Glutamatergic neuron (in vitro differentiated cells): ENCODE measurements around the gene PNLIPRP1. TPM values are rescaled to one million over a fixed set of nuclear protein-coding genes. Genes with fewer than 3 reads are reported as not detected.

Experiments
- DNase-seq: peaks from one replicate; pipeline ENCODE4 v3.0.0; 2022
- H3K27ac Mint-ChIP-seq: one replicate; pipeline ENCODE4 v1.8.0; 2020; ENCODE audit warnings: mild to moderate bottlenecking, mixed read lengths, inconsistent platforms; ENCODE audit not compliant: unreplicated experiment
- H3K27me3 Mint-ChIP-seq: one replicate; pipeline ENCODE4 v1.8.0; 2020; ENCODE audit warnings: mild to moderate bottlenecking, moderate library complexity, mixed read lengths, inconsistent platforms; ENCODE audit not compliant: unreplicated experiment
- H3K36me3 Mint-ChIP-seq: one replicate; pipeline ENCODE4 v1.8.0; 2020; ENCODE audit warnings: mild to moderate bottlenecking, mixed read lengths, inconsistent platforms; ENCODE audit not compliant: unreplicated experiment
- H3K4me1 Mint-ChIP-seq: one replicate; pipeline ENCODE4 v1.8.0; 2020; ENCODE audit warnings: mild to moderate bottlenecking, low read depth, mixed read lengths, inconsistent platforms; ENCODE audit not compliant: unreplicated experiment
- H3K4me3 Mint-ChIP-seq: one replicate; pipeline ENCODE4 v1.8.0; 2020; ENCODE audit warnings: mild to moderate bottlenecking, mixed read lengths, inconsistent platforms; ENCODE audit not compliant: unreplicated experiment
- H3K9me3 Mint-ChIP-seq: one replicate; pipeline ENCODE4 v1.8.0; 2020; ENCODE audit warnings: mild to moderate bottlenecking, moderate library complexity, mixed read lengths, inconsistent platforms; ENCODE audit not compliant: unreplicated experiment
- total RNA-seq: library from RNA; stranded (reverse); fragmentation: NEBNext Ultra II Directional; extraction: Animal tissue kit (Norgen Biotek cat#: 25700); gene quantifications from one replicate; pipeline ENCODE4 v1.2.1, GENCODE V29; 2021; ENCODE audit not compliant: unreplicated experiment
- TF ChIP-seq, protein P1 (sequence below): fragments of 200-600 bp; sonication (generic); IDR thresholded peaks from one replicate; pipeline ENCODE4 v1.5.0; 2021; ENCODE audit not compliant: partially characterized antibody, unreplicated experiment

The PNLIPRP1 gene
- total RNA-seq, 1 donor from 2014 or later = not detected

DNA sequence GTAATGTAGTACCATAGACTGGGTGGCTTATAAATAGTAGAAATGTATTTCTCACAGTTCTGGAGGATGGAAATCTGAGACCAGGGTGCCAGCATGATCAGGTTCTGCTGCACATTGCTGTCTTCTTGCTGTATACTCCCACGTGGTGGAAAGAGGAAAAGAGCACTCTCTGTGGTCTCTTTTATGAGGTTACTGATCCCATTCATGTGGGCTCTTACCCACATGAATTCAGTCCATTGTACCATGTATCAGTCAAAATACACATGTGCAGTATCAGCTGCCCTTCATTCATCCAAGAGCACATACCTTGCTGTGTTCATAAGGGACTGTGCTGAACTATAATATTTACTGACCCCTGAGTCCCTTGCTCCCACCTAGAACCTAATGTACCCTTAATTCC, 47.1 kb downstream of the PNLIPRP1 start:
- Mint-ChIP-seq H3K36me3 (no peaks in the 10 kb centered on the region), H3K27ac (no peak overlapping the region), H3K4me1 (no peaks in the 10 kb centered on the region), H3K27me3 (no peaks in the 10 kb centered on the region), H3K9me3 (peaks cover 3% of the 10 kb centered on the region), H3K4me3 (no peak overlapping the region)
- no peak for DNase-seq
- TF ChIP-seq, protein P1, sequence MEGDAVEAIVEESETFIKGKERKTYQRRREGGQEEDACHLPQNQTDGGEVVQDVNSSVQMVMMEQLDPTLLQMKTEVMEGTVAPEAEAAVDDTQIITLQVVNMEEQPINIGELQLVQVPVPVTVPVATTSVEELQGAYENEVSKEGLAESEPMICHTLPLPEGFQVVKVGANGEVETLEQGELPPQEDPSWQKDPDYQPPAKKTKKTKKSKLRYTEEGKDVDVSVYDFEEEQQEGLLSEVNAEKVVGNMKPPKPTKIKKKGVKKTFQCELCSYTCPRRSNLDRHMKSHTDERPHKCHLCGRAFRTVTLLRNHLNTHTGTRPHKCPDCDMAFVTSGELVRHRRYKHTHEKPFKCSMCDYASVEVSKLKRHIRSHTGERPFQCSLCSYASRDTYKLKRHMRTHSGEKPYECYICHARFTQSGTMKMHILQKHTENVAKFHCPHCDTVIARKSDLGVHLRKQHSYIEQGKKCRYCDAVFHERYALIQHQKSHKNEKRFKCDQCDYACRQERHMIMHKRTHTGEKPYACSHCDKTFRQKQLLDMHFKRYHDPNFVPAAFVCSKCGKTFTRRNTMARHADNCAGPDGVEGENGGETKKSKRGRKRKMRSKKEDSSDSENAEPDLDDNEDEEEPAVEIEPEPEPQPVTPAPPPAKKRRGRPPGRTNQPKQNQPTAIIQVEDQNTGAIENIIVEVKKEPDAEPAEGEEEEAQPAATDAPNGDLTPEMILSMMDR = no peak

DNA sequence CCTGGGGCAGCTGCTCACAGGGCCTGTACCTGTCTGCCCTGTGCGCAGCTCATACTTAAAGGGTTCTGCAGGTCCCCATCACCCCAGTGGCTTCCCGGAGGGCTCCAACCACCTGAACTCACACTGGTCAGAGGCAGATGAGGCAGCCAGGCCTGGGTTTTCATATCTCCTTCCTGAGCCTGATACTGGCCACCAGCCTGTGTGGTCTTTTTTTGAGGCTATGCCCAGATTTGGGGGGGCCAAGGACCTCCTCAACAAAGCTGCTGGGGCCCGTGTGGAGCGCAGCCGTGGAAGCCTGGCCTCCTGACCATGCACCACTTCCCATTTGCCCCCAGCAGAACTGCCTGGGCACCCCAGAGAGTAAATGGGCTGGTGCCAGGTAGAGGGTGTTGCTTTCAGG, 55.7 kb downstream of the PNLIPRP1 start:
- Mint-ChIP-seq H3K27ac (no peak overlapping the region), H3K27me3 (no peaks in the 10 kb centered on the region), H3K36me3 (peaks cover 3% of the 10 kb centered on the region), H3K4me1 (no peaks in the 10 kb centered on the region), H3K4me3 (no peak overlapping the region), H3K9me3 (peaks cover 3% of the 10 kb centered on the region)
- DNase-seq = no peak
- TF ChIP-seq, protein P1 = no peak

DNA sequence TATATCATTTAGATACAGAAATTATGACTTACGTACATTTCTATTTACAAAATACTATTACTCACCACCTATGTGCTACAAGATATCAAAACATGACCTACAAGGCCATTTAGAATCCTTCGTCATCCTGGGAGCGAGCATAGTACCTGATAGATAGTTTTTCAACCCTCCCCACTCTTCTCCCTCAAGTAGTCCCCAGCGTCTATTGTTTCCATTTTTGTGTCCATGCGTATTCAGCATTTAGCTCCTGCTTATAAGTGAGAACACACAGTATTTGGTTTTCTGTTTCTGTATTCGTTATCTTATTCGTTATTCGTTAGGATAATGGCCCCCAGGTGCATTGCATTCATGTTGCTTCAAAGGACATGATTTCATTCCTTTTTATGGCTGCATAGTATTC, 58.1 kb downstream of the PNLIPRP1 start:
- no peak for DNase-seq
- peaks cover 3% of the 10 kb centered on the region for H3K36me3 Mint-ChIP-seq
- TF ChIP-seq, protein P1 = no peak
- no peak overlapping the region for H3K4me3 Mint-ChIP-seq
- no peaks in the 10 kb centered on the region for H3K27me3 Mint-ChIP-seq
- H3K4me1 Mint-ChIP-seq = no peaks in the 10 kb centered on the region
- H3K9me3 Mint-ChIP-seq = peaks cover 3% of the 10 kb centered on the region
- no peak overlapping the region for H3K27ac Mint-ChIP-seq

DNA sequence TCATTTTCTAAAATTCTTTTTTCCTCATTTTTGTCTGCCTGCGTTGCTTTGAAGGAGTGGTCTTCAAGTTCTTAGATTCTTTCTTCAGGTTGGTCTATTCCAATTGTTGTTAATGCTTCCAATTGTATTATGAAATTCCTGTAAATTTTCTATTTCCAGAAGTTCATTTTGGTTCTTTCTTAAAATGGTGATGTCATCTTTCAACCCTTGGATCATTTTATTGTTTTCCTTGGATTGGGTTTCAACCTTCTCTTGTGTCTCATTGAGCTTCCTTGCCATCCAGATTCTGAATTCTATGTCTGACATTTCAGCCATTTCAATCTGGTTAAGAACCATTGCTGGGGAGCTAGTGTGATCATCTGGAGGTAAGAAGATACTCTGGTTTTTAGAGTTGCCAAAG, 63.1 kb downstream of the PNLIPRP1 start:
- Mint-ChIP-seq H3K4me1 (no peaks in the 10 kb centered on the region), H3K36me3 (peaks cover 3% of the 10 kb centered on the region), H3K27me3 (peaks cover 3% of the 10 kb centered on the region), H3K4me3 (no peak overlapping the region), H3K27ac (no peak overlapping the region), H3K9me3 (peaks cover 3% of the 10 kb centered on the region)
- TF ChIP-seq, protein P1 = no peak
- DNase-seq = no peak

DNA sequence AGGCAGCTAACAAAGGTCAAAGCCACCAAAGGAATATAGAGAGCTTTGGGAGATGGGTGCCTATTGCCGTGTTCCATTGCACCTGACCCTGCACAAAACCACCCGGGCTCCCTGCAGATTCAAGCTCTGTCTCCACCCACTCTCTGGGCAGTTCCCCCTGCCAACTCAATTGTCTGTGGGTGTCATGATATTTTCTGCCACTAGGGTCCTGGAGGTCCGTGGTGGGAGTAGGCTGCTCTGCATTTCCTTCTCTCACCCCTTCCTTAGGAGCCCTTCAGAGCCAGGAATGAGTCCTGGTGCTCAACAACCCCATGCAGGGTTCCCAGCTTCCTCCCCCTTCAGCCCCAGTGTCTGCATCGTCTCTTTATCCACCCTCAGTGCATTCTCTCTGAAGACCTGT, 64.1 kb downstream of the PNLIPRP1 start:
- TF ChIP-seq, protein P1 = peak; percentile 83
- no peaks in the 10 kb centered on the region for H3K4me1 Mint-ChIP-seq
- no peak for DNase-seq
- peaks cover 3% of the 10 kb centered on the region for H3K36me3 Mint-ChIP-seq
- no peak overlapping the region for H3K4me3 Mint-ChIP-seq
- peaks cover 3% of the 10 kb centered on the region for H3K9me3 Mint-ChIP-seq
- H3K27ac Mint-ChIP-seq = no peak overlapping the region
- peaks cover 3% of the 10 kb centered on the region for H3K27me3 Mint-ChIP-seq
